Measurements from ENCODE around the gene ZNF267. TPM values are rescaled to one million over a fixed set of nuclear protein-coding genes. Genes with fewer than 3 reads are reported as not detected.
"Not testable (repeated sequence)": the region's sequence is repeated elsewhere in the genome, so short reads cannot be mapped to it uniquely, and the experiment has no call there.

ZNF267 gene
- total RNA-seq, 2 experiments from 2014 or later: 74.4 to 76.1 TPM

DNA sequence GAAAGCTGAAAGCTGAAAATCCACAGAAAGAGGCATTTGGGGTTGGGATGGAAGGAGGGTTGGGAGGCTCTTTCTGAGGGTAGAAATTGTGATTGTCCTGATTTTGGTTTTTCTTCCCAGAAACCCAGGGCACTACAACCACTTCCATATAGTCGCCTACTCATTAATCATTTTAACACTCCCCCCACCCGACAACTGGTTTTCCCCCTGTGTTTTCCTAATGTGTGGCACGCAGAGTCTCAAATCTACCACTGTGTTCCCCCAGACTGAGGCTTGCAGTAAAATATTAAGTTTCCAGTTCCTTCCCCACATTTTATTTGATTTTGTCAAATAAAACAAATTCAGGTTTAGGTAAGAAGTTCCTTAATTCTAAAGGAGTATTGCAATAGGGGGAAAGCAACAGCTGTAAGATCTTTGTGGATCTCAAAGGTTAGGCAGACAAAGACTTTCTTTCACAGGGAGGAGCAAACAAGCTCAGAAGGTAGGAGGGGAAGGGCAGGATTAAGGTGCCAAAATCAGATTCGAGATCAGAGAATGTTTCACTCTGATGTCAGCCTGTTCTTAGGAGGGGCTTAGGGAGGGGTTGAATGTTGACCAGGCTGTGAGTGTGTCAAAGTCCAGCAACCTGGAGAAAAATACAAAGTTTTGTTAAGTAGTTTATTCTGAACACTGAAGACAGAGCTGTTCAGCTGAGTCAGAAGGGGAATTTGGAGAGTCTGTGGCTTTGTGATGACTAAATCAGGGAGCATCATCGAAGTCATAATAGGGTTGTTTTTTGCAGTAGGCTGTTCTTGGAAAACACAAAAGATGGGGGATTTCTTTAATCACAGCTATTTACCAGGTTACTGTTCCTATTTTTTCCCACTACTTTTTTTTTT is 3.6 kb downstream of the ZNF267 start:
- CTCF ChIA-PET: interaction anchor here (0.8 to 4.0 kb wide), 4 partner anchors 8 to 164 kb away, joined by 3 to 21 read pairs (median 3); a partner anchor contains a TSS
- POLR2A ChIA-PET: interaction anchor here (0.6 to 1.1 kb wide), 5 partner anchors 8 to 1002 kb away, joined by 3 to 5 read pairs (median 3); no protein-coding TSS in a partner anchor

- ChIA-PET POLR2A (interaction anchor here (0.6 to 1.1 kb wide), 3 partner anchors 8 to 673 kb away, joined by 3 to 5 read pairs (median 4); no protein-coding TSS in a partner anchor), CTCF (interaction anchor here (0.8 to 4.0 kb wide), 3 partner anchors 9 to 16 kb away, joined by 3 to 21 read pairs (median 3); no protein-coding TSS in a partner anchor)
These were observed 4.5 kb downstream of the ZNF267 start for GRCh38 chr16:31877876-31878642.

GRCh38 chr16:31879937-31880321 is 6.3 kb downstream of the ZNF267 start:
- ChIA-PET CTCF (interaction anchor here (4.0 kb wide), 1 partner anchor 11 kb away, joined by 21 read pairs; no protein-coding TSS in a partner anchor), POLR2A (no interaction called here)

DNA sequence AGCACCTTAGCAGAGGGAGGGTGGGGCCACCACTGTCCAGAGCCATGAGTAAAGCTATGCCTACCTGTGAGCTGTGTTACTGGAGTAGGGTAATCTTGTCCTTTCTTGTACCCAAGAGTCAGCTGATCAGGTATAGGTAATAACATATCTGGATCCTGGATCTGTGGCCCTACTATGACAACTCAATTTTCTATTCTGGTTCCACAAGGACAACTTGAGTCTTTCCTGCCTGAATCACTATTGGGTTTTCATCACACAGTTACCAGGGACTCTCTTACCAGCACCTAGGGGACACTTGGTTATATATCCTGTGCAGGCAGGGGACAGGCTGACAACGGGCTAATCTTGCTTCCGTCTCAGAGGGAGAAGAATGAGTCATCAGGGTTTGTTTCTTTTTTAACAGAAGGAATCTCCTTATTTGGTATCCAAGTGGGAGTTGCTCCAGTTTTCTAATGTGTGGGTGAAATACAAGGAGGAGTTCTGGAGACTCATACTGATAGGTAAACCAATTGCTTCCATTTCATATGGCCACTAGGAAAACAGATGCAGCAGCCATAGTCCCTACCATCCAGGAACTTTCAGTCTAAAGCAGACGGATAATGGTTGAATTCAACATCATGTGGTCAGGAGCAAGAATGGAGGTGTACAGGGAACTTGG is 6.8 kb downstream of the ZNF267 start:
- POLR2A ChIA-PET: no interaction called here
- CTCF ChIA-PET: interaction anchor here (4.0 kb wide), 1 partner anchor 12 kb away, joined by 21 read pairs; no protein-coding TSS in a partner anchor

DNA sequence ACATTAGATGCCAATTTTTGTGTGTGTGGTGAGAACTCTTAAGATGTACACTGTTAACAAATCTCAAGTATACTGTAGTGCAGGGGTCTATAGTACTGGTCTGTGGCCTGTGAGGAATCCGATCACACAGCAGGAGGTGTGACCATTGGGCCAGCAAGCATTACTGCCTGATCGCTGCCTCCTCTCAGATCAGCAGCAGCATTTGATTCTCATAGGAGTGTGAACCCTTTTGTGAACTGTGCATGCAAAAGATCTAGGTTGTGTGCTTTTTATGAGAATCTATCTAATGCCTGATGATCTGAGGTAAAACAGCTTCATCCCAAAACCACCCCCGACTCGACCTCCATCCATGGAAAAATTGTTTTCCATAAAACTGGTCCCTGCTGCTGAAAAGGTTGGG is 12.6 kb downstream of the ZNF267 start:
- ChIA-PET CTCF (no interaction called here), POLR2A (interaction anchor here (0.6 kb wide), 1 partner anchor 9 kb away, joined by 3 read pairs; no protein-coding TSS in a partner anchor)

GRCh38 chr16:31888735-31889134 is 15.1 kb downstream of the ZNF267 start:
- ChIA-PET CTCF (interaction anchor here (0.6 to 1.0 kb wide), 2 partner anchors 16 to 28 kb away, joined by 3 to 5 read pairs; no protein-coding TSS in a partner anchor), POLR2A (interaction anchor here (1.1 kb wide), 2 partner anchors 15 to 175 kb away, joined by 3 to 7 read pairs; partner anchors contain the start of gene ZNF267)

DNA sequence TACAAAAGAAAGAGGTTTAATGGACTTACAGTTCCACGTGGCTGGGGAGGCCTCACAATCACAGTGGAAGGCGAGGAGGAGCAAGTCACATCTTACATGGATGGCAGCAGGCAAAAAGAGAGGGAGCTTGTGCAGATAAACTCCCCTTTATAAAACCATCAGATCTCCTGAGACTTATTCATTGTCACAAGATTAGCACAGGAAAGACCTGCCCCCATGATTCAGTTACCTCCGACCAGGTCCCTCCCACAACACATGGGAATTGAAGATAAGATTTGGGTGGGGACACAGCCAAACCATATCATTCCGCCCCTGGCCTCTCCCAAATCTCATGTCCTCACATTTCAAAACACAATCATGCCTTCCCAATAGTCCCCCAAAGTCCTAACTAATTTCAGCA is 18.5 kb downstream of the ZNF267 start:
- POLR2A ChIA-PET, CTCF ChIA-PET: not testable (repeated sequence)

GRCh38 chr16:31893824-31894223 is 20.2 kb downstream of the ZNF267 start:
- ChIA-PET POLR2A (no interaction called here), CTCF (interaction anchor here (1.2 kb wide), 1 partner anchor 16 kb away, joined by 3 read pairs; no protein-coding TSS in a partner anchor)

DNA sequence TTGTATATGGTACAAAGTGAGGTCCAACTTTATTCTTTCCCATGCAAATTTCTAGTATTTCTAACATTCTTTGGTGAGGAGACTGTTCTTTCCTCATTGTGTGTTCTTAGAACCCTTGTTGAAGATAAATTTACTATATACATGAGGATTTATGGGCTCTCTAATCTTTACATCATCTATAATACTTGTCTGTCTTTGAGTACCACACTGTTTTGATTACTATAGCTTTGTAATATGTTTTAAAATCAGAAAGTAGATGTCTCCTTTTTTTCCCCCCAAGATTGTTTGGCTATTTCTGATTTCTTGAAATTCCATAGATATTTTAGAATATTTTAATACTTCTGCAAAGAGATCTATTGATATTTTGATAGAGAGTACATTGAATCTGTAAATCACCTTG is 23.7 kb downstream of the ZNF267 start:
- CTCF ChIA-PET: interaction anchor here (1.6 kb wide), 1 partner anchor 15 kb away, joined by 3 read pairs; no protein-coding TSS in a partner anchor
- POLR2A ChIA-PET: interaction anchor here (0.7 kb wide), 1 partner anchor 11 kb away, joined by 4 read pairs; no protein-coding TSS in a partner anchor

DNA sequence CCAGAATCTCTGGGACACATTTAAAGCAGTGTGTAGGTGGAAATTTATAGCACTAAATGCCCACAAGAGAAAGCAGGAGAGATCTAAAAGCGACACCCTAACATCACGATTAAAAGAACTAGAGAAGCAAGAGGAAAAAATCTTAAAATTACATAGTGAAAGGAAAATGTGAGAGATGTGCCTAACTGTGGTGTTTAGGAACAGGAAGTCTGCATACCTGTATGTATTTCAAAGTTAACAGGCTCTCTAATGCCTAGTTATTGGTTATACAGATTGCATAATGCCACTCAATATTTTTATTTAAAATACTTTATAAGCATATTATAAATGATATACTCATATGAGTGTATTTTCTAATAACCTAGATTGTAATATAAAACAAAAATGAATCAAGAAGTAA is 25.9 kb downstream of the ZNF267 start:
- CTCF ChIA-PET: no interaction called here
- POLR2A ChIA-PET: no interaction called here

DNA sequence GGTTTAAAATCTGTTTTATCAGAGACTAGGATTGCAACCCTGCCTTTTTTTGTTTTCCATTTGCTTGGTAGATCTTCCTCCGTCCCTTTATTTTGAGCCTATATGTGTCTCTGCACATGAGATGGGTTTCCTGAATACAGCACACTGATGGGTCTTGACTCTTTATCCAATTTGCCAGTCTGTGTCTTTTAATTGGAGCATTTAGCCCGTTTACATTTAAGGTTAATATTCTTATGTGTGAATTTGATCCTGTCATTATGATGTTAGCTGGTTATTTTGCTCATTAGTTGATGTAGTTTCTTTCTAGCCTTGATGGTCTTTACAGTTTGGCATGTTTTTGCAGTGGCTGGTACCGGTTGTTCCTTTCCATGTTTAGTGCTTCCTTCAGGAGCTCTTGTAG is 31.0 kb downstream of the ZNF267 start:
- POLR2A ChIA-PET: not testable (repeated sequence)

GRCh38 chr16:31913668-31914067 is 40.1 kb downstream of the ZNF267 start:
- POLR2A ChIA-PET: no interaction called here
- CTCF ChIA-PET: no interaction called here

More for the DNA sequence above, 31.0 kb downstream of the ZNF267 start:
- CTCF ChIA-PET: not testable (repeated sequence)

GRCh38 chr16:31916056-31916488 is 42.5 kb downstream of the ZNF267 start:
- ChIA-PET POLR2A (no interaction called here), CTCF (no interaction called here)

- POLR2A ChIA-PET: no interaction called here
These were observed 46.8 kb downstream of the ZNF267 start for GRCh38 chr16:31920373-31920772.

GRCh38 chr16:31951806-31952205 is 78.2 kb downstream of the ZNF267 start:
- POLR2A ChIA-PET, CTCF ChIA-PET: not testable (repeated sequence)

More at GRCh38 chr16:31920373-31920772, 46.8 kb downstream of the ZNF267 start:
- CTCF ChIA-PET: no interaction called here

GRCh38 chr16:31952206-31952605 is 78.6 kb downstream of the ZNF267 start:
- CTCF ChIA-PET, POLR2A ChIA-PET: not testable (repeated sequence)

GRCh38 chr16:31956221-31956620 is 82.6 kb downstream of the ZNF267 start:
- POLR2A ChIA-PET, CTCF ChIA-PET: not testable (repeated sequence)

GRCh38 chr16:31960186-31960910 is 86.7 kb downstream of the ZNF267 start:
- CTCF ChIA-PET, POLR2A ChIA-PET: not testable (repeated sequence)
